GM19438 (cell line): Measurements from ENCODE around the gene FAM9B.
"Not testable (repeated sequence)": the region's sequence is repeated elsewhere in the genome, so short reads cannot be mapped to it uniquely, and the experiment has no call there.

Experiments used
- ATAC-seq: cut with Tn5 transposase; IDR thresholded peaks from one replicate; pipeline ENCODE4 v1.9.1; 2021; ENCODE audit warnings: low read depth; ENCODE audit not compliant: unreplicated experiment

Gene FAM9B

GRCh38 chrX:9033989-9034388 lies at the start of gene FAM9B:
FAM9B (minus strand) TSS chrX:9034127; CDS start chrX:9032986, 1,141 bp downstream.
- no peak for ATAC-seq

- ATAC-seq: no peak
Measured at GRCh38 chrX:9081271-9081670, 47.3 kb upstream of the FAM9B start.

- no peak for ATAC-seq
Measured at GRCh38 chrX:9074326-9074725, 40.4 kb upstream of the FAM9B start.

GRCh38 chrX:9072281-9072680 lies 38.4 kb upstream of the FAM9B start:
- ATAC-seq: no peak

GRCh38 chrX:9071031-9071650 lies 37.2 kb upstream of the FAM9B start:
- ATAC-seq: no peak

- ATAC-seq: no peak
Measured at GRCh38 chrX:9069573-9069972, 35.6 kb upstream of the FAM9B start.

- no peak for ATAC-seq
Measured at GRCh38 chrX:9064694-9065093, 30.8 kb upstream of the FAM9B start.

- ATAC-seq: no peak
Measured at GRCh38 chrX:9062641-9063040, 28.7 kb upstream of the FAM9B start.

- ATAC-seq: no peak
Measured at GRCh38 chrX:9055354-9055753, 21.4 kb upstream of the FAM9B start.

GRCh38 chrX:9052081-9052480 lies 18.2 kb upstream of the FAM9B start:
- no peak for ATAC-seq

GRCh38 chrX:9050331-9050730 lies 16.4 kb upstream of the FAM9B start:
- ATAC-seq: no peak

GRCh38 chrX:9048801-9049200 lies 14.9 kb upstream of the FAM9B start:
- no peak for ATAC-seq

GRCh38 chrX:9038244-9038643 lies 4.3 kb upstream of the FAM9B start:
- ATAC-seq: no peak

GRCh38 chrX:9037296-9037695 lies 3.4 kb upstream of the FAM9B start:
- no peak for ATAC-seq

- ATAC-seq: no peak
Measured at GRCh38 chrX:9033586-9033985, 341 bp downstream of the FAM9B start.

GRCh38 chrX:9033179-9033578 lies 748 bp downstream of the FAM9B start:
- no peak for ATAC-seq

GRCh38 chrX:9023293-9023692 lies 10.6 kb downstream of the FAM9B start:
- ATAC-seq: no peak

GRCh38 chrX:9019151-9019550 lies 14.8 kb downstream of the FAM9B start:
- ATAC-seq: no peak

GRCh38 chrX:9018332-9018731 lies 15.6 kb downstream of the FAM9B start:
- not testable (repeated sequence) for ATAC-seq

- no peak for ATAC-seq
Measured at GRCh38 chrX:9003041-9003440, 30.9 kb downstream of the FAM9B start.

GRCh38 chrX:8988446-8988845 lies 45.5 kb downstream of the FAM9B start:
- ATAC-seq: no peak

GRCh38 chrX:8987672-8988250 lies 46.2 kb downstream of the FAM9B start:
- no peak for ATAC-seq

- ATAC-seq: no peak
Measured at GRCh38 chrX:8984231-8984630, 49.7 kb downstream of the FAM9B start.
